G401.6 (cell line): Measurements from ENCODE around the gene SLC9C1.

ENCODE experiments used
- FAIRE-seq: peaks from 2 replicates; lab custom pipeline; 2012; peaks lifted over from hg19 to GRCh38; lab: Jason Lieb, UNC

The SLC9C1 gene

DNA sequence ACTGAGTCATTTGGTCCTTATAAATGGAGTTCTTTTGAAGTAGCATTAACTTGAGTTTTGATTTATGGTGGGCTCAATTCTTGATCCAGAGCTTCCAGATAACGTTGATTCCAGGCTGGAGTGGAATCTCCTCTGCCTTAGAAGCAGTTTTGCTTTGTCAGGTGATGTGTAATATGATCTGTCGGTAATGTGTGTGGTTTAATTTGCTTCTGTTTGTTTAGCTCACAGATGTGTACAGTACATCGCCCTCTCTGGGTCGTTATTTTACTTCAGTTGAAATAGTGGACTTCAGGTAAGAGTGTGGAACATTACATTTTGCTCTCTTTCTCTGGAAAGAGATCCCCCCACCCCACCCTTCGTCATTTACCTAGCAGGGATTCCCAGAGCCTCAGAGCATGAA is 184.7 kb downstream of the SLC9C1 start:
- FAIRE-seq: no peak

- no peak for FAIRE-seq
These were observed 189.2 kb downstream of the SLC9C1 start for GRCh38 chr3:112104774-112105173.

DNA sequence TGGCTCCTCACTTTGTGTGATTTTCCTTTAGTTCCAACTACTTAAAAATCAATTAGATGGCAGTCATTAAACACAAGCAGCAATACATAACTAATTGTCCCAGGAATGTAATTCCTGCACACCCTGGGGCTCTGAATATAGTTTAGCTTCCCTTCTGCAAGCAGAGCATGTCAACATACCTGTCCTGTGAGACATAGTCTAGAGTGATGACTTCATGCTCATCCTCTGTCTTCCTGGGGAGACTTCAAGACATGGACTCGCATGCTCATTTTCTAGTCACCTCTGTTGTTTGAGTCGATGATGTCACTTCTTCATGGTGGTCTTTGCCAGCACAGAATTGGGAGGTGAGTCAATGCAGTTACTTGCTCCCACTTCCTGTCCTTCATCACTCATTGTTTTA is 192.1 kb downstream of the SLC9C1 start:
- FAIRE-seq: no peak

GRCh38 chr3:112097378-112097777 is 196.6 kb downstream of the SLC9C1 start:
- FAIRE-seq: no peak

DNA sequence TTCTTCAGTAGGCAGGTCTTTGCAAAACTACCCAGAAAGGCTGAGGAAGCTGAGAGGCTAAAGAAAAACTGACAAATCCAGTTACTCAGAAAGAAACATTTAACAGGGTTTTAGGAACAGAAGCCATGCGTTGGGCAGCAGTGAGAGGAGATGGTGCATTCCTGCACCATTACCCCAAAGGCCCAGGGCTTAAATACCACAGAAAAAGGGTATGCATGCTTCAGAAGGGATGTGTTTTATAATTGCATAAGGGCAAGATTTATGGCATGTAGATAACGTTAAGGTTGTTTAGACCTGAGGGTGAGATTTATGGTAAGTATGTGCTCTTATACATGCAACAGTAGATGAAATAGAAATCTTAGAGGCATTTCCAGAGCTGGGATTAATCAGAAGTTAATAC is 197.8 kb downstream of the SLC9C1 start:
- no peak for FAIRE-seq

DNA sequence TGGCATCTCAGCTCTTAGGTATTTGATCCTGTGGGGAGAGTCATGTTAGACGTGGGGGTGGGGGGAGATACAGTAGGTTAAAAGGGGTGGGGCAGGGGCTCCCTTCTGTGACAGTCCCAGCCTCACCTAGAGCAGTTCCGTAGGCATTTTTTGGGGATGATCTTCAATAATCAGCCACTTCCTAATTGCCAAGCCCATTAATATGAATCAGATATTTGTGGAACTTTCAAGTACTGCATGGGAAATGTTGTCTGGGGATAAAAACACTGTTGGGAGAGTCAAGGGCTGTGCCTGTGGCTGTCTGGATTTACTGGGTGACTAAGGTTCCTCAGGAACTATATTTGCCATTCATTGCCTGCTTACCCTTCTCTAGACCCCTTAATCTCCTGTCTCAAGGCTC is 198.3 kb downstream of the SLC9C1 start:
- FAIRE-seq: no peak

DNA sequence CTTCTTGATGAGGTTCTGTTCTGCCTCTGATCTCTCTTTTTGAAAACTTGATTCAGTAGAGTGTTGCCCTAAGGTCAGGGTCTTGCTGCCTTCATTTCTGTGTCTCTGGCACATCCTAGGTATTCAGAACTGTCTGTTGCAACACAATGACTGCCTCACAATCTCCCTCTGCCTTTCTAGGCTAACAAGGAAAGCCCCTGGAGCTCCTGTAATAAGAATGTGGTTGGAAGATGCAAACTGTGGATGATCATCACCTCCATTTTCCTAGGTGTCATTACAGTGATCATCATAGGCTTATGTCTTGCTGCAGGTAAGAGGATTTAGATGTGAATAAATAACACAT is 200.9 kb downstream of the SLC9C1 start:
- no peak for FAIRE-seq

DNA sequence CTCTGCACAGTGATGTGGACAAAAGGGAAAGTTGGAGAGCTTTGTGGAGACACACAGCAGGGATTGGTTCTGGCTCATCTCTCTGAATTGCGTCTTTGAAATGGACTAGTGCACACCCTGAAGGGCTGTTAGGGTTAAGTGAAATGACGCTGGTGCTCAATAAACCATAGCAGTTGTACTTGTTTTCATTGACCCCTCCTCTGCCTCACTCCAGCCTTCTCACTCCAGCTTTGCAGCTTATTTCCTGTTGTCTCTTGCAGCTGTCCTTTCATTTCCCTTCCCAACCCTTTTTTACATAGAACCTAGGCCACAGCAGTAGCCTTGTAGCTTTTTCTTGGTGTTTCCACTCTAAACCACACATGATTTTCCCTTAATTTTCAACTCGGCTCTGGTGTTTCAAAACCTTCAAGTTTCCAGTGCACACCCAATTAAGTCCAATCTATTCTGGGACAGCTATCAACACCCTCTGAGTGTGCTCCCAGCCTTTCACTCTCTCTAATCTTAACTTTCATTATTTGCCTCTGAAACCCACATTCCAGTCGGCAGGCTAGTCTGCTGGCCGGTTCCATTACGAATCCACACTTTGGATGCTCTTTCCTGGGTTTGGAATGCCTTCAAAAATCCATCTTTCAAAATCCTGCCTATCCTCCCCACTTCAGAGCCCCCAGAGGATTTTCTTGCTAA is 201.4 kb downstream of the SLC9C1 start:
- no peak for FAIRE-seq

DNA sequence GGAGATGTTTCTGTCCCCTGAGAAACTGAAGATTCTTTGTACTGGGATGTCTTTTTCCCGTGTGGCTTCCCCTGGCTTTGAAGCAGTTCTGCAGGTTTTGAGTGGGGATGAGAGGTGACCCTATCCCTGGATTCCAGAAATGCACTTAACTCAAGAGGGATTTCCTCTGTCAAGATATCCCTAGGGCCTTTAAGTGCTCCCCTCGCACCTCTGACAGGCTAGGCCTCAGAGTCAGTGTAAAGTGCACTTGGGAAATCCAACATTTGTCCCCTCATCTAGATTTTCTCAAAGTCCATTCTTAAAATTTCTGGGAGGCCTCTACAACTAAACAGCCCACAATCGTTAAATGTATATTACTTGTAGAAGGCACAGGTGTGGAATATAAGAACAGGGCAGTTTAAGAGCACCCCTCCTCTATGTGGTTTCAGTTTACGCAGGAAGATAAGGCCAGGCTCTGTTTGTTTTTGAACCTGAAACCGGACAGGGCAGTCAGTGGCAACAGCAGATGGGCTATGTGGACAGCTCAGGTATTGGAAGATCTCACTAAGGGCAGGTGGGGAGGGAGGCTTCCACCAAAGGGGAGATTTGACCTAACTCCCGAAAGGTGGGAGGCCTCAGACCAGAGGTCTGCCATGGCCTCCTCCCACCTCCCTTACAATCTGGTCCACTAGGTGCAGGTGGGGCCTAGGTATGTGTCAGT is 203.0 kb downstream of the SLC9C1 start:
- no peak for FAIRE-seq
